Lung (tissue), 12 donors: Measurements from ENCODE around the gene PRKN. TPM values are rescaled to one million over a fixed set of nuclear protein-coding genes. Genes with fewer than 3 reads are reported as not detected.

Experiments used
- ATAC-seq: fragments of 200-7000 bp; cut with Tn5 transposase; one replicate; pipeline ENCODE4 v1.9.1; 2020; ENCODE audit warnings: moderate number of reproducible peaks; ENCODE audit not compliant: insufficient read depth, low FRiP score
- DNase-seq, 3 donors: peaks; one replicate each; pipeline ENCODE4 v3.0.0-alpha.2; 2013 to 2017
- H3K27ac ChIP-seq, 2 donors: one replicate each; pipeline ENCODE4 v1.5.1; 2013; ENCODE audit warnings: mild to moderate bottlenecking in 2 of 2, moderate library complexity in 2 of 2, control low read depth in 1 of 2, inconsistent platforms in 1 of 2, low read depth in 1 of 2, low read length in 1 of 2
- H3K27me3 ChIP-seq, 3 donors: one replicate each; pipeline ENCODE4 v1.5.1; 2013; ENCODE audit warnings: low read length in 2 of 3; ENCODE audit not compliant: control insufficient read depth in 3 of 3, insufficient read depth in 3 of 3
- H3K36me3 ChIP-seq, 4 donors: one replicate each; pipeline ENCODE4 v1.5.1; 2013; ENCODE audit warnings: low read length in 4 of 4, mild to moderate bottlenecking in 1 of 4, moderate library complexity in 1 of 4; ENCODE audit not compliant: control insufficient read depth in 4 of 4, insufficient read depth in 4 of 4
- H3K4me1 ChIP-seq, 5 donors: one replicate each; pipeline ENCODE4 v1.5.1; 2013; ENCODE audit warnings: low read length in 5 of 5, mild to moderate bottlenecking in 2 of 5, moderate library complexity in 1 of 5; ENCODE audit not compliant: control insufficient read depth in 5 of 5, insufficient read depth in 5 of 5
- H3K4me3 ChIP-seq: one replicate; pipeline ENCODE4 v1.5.1; 2013; ENCODE audit warnings: mild to moderate bottlenecking, control low read depth, moderate library complexity
- H3K9ac ChIP-seq, 2 donors: one replicate each; pipeline ENCODE4 v1.5.1; 2013; ENCODE audit warnings: low read length in 2 of 2, control low read depth in 1 of 2; ENCODE audit not compliant: insufficient read depth in 1 of 2
- H3K9me3 ChIP-seq, 4 donors: one replicate each; pipeline ENCODE4 v1.5.1; 2013; ENCODE audit warnings: low read length in 3 of 4, mild to moderate bottlenecking in 1 of 4, moderate library complexity in 1 of 4; ENCODE audit not compliant: control insufficient read depth in 4 of 4, insufficient read depth in 3 of 4
- CTCF ChIP-seq: IDR thresholded peaks from 2 replicates; pipeline ENCODE4 v1.5.1; 2012; ENCODE audit warnings: mild to moderate bottlenecking; ENCODE audit errors: control extremely low read depth, extremely low read depth
- WGBS, 2 donors: extraction: QIAGEN DNeasy Blood & Tissue Kit; methylation state at CpG; one replicate each; pipeline ENCODE4 v1.1.7; 2013; 5-methylcytosine and 5-hydroxymethylcytosine counted together
- polyA plus RNA-seq, 2 donors: library from polyadenylated mRNA; stranded (reverse); fragments of 200-250 nt; gene quantifications; one replicate each; pipeline ENCODE4 v1.2.1, GENCODE V29; 2013
- total RNA-seq, 2 donors: library from RNA; depleted of rRNA in 1 of 2; stranded (reverse); fragments of >200 nt in 1 of 2; gene quantifications; one replicate each; pipeline ENCODE4 v1.2.1, GENCODE V29; 2014 to 2021
- donor health status: control.
- donor health status: control.
- donor health status: Bipolar disorder and iron deficiency.
- donor health status: healthy.
- donor health status: DM: yes; HTN: yes; CAD: no.

The PRKN gene
- total and polyA plus RNA-seq, 4 donors, result 0.27 to 11.2 (median 3.1) TPM

GRCh38 chr6:161631676-161632194 is 1095.8 kb downstream of the PRKN start:
- no peaks in the 10 kb centered on the region for H3K36me3 ChIP-seq
- H3K4me3 ChIP-seq, result no peak overlapping the region
- peaks cover 0 to 6% (median 0%) of the 10 kb centered on the region in 5 donors for H3K4me1 ChIP-seq
- ATAC-seq (no peak), DNase-seq (peak; percentile 68 to 76 (median 70))
- TF ChIP-seq CTCF, result no peak
- no peaks in the 10 kb centered on the region for H3K27me3 ChIP-seq
- no peaks in the 10 kb centered on the region for H3K9me3 ChIP-seq
- no peak overlapping the region for H3K27ac ChIP-seq
- no peak overlapping the region for H3K9ac ChIP-seq
- WGBS, 2 donors, result 65 to 83% methylated on average over 2 of the region's 2 CpGs

DNA sequence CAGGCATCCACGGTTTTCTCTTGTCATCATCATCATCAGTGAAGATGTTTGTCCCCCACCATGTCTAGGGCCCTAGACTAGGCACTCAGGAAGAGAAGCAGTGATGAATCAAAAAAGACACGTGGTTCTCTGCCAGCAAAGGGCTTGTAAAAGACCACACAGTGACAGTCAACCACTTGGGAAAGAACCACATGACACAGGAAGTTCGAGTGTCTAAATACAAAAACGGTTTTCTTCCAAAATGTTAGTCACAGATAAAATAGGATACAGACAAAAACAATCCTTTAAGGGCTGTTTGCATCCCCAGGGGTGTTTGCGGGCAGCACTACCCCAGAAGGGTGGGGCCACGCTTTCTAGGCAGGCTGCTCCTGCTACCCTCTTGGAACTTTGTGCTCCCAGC is 1096.9 kb downstream of the PRKN start:
- ATAC-seq, result no peak
- H3K9me3 ChIP-seq, result peaks cover 0 to 6% (median 1%) of the 10 kb centered on the region in 4 donors
- H3K9ac ChIP-seq, result no peak overlapping the region
- no peak for TF ChIP-seq CTCF
- H3K27ac ChIP-seq, result no peak overlapping the region
- no peak for DNase-seq
- no peak overlapping the region for H3K4me3 ChIP-seq
- H3K36me3 ChIP-seq, result no peaks in the 10 kb centered on the region
- WGBS, 2 donors, result 59 to 77% methylated on average over 6 of the region's 6 CpGs
- H3K27me3 ChIP-seq, result no peaks in the 10 kb centered on the region
- peaks cover 0 to 6% (median 0%) of the 10 kb centered on the region in 5 donors for H3K4me1 ChIP-seq

- no peak for ATAC-seq
- Histone ChIP-seq H3K36me3 (no peaks in the 10 kb centered on the region), H3K9ac (no peak overlapping the region), H3K4me3 (no peak overlapping the region), H3K27me3 (no peaks in the 10 kb centered on the region), H3K27ac (no peak overlapping the region), H3K4me1 (peaks cover 0 to 22% (median 0%) of the 10 kb centered on the region in 5 donors), H3K9me3 (peaks cover 0 to 6% (median 1%) of the 10 kb centered on the region in 4 donors)
- no peak for DNase-seq
- 95 to 97% methylated on average over 13 of the region's 13 CpGs for WGBS, 2 donors
- no peak for TF ChIP-seq CTCF
These were observed 1101.4 kb downstream of the PRKN start for GRCh38 chr6:161626132-161626676.

GRCh38 chr6:161624111-161624510 is 1103.5 kb downstream of the PRKN start:
- TF ChIP-seq CTCF, result no peak
- Histone ChIP-seq H3K9ac (no peak overlapping the region), H3K36me3 (no peaks in the 10 kb centered on the region), H3K9me3 (peaks cover 0 to 6% (median 1%) of the 10 kb centered on the region in 4 donors), H3K27me3 (no peaks in the 10 kb centered on the region), H3K27ac (no peak overlapping the region), H3K4me3 (no peak overlapping the region), H3K4me1 (peaks cover 0 to 20% (median 0%) of the 10 kb centered on the region in 5 donors)
- ATAC-seq (no peak), DNase-seq (no peak)
- WGBS, 2 donors, result 79% methylated on average over 4 of the region's 4 CpGs
